ENCODE results near the gene TMEM164.

- TF ChIP-seq CTCF (conservative IDR thresholded peaks at IDR 0.05) (no peak), ZFX (IDR thresholded peaks at IDR 0.05) (no peak)
These were observed 179.4 kb downstream of the TMEM164 start for GRCh38 chrX:110182362-110182761.

Data from C4-2B (cell line).